ENCODE results near the gene RBM18.

- TF ChIP-seq CTCF (conservative IDR thresholded peaks at IDR 0.05; ENCODE audit: low read depth in 2 of 2), result no peak
- no peak for TF ChIP-seq REST (IDR thresholded peaks at IDR 0.05; ENCODE audit: unreplicated experiment)
- no peak for TF ChIP-seq CREB1 (CRISPR knock-in tag; IDR thresholded peaks at IDR 0.05; ENCODE audit: low read depth)
- no peak for TF ChIP-seq EZH2 (IDR thresholded peaks at IDR 0.05; ENCODE audit: low read depth, unreplicated experiment)
These were observed 20.3 kb downstream of the RBM18 start for GRCh38 chr9:122244349-122244748.

Data from GM23338 (cell line).